ENCODE data around the gene ABCG4. TPM values are rescaled to one million over a fixed set of nuclear protein-coding genes. Genes with fewer than 3 reads are reported as not detected.

ABCG4 gene
- total and polyA plus RNA-seq, 9 of the 15 experiments (the other 6 are each of a cell fraction or from before 2014, with no cell fraction given), result 0.03 to 0.11 (median 0.07) TPM; not detected in 4

GRCh38 chr11:119121008-119121810 lies 27.6 kb upstream of the ABCG4 start, which contains the start of gene HINFP (continued):
- TF ChIP-seq ZBTB40 (IDR thresholded peaks at IDR 0.05) (peak; percentile 87), ZBTB40 (CRISPR knock-in tag; IDR thresholded peaks at IDR 0.05) (no peak), ZNF23 (CRISPR knock-in tag; IDR thresholded peaks at IDR 0.05) (no peak), ZFP36 (IDR thresholded peaks at IDR 0.05; ENCODE audit: low read depth, low read length, partially characterized antibody) (no peak), ZNF280A (IDR thresholded peaks at IDR 0.05; ENCODE audit: low read depth, partially characterized antibody) (no peak), ELK1 (CRISPR knock-in tag; IDR thresholded peaks at IDR 0.05) (no peak), THAP12 (CRISPR knock-in tag; IDR thresholded peaks at IDR 0.05) (peak; percentile 66; the same call in 1 of the 2 replicates), ZNF165 (CRISPR knock-in tag; IDR thresholded peaks at IDR 0.05; ENCODE audit: borderline replicate concordance) (no peak), DLX4 (CRISPR knock-in tag; IDR thresholded peaks at IDR 0.05) (no peak), KDM2B (CRISPR knock-in tag; IDR thresholded peaks at IDR 0.05) (peak; percentile 95; the same call in 1 of the 2 replicates)
